ENCODE data around the gene INPP5D.
A peak's percentile ranks its signal among the peaks of the same experiment; 100 is the strongest.
"Not testable (repeated sequence)": the region's sequence is repeated elsewhere in the genome, so short reads cannot be mapped to it uniquely, and the experiment has no call there.

Gene INPP5D

DNA sequence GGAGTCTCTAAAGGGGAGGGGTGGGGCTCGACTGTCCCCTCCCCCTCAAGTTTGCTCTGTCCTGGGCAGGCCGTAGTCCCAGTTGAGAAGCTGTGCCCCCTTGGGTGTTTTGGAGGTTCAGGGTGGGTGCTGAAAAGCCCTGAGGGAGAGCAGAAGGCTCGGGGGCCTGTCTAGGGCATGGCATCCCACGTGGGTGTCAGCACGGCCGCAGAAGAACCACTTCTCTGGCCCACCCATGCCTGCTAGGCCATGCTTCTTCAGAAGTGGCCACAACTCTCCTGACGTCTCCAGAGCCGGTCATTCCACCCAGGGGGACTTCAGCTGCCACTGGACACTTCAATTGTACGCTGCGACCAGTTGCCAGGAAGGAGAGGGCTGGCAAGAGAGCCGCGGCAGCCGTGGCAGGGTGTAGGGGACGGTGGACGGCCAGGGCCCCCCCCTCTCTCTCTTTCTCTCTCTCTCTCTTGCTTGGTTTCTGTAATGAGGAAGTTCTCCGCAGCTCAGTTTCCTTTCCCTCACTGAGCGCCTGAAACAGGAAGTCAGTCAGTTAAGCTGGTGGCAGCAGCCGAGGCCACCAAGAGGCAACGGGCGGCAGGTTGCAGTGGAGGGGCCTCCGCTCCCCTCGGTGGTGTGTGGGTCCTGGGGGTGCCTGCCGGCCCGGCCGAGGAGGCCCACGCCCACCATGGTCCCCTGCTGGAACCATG is at the start of gene INPP5D:
Gene INPP5D, plus strand, starts transcription at position 546 of the 704 bp plus-strand sequence. Its CDS starts 137 bp downstream, at position 683.
- peak in 1 of 2 donors; percentile 47 for DNase-seq (ENCODE audit: low read depth in 2 of 2)

DNA sequence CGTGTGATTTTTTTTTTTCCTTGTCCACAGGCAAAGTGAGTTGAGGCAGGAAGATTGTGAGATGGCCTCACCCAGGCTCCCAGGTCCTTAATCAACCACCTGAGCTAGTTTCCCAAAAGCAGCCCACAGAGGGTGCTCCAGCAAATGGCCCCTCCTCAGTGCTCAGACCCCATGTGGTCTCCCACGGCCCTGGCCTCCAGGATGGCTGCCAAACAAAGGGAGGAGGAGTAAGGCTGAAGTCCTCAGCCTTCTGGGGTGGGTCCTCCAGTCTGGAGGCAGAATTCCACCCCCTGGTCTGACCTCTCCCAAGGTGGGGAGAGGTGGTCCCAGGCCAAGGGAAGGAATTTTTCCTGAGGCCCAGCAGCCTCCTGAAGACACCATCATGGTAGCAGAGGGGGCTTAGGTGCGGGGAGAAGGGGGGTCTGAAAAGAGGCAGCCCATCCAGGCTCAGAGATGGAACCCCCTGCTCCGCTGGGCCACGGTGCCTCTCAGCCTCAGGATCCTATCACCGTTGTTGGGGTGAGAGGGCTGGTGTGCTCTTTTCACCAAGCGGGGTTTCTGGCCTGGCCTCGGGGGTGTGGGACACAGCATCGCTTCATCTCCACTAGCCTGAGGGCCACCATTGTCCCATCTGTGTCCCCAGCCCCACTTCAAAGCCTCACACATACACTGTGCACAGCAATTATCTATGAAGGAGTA is 49.4 kb upstream of the INPP5D start:
- DNase-seq (ENCODE audit: low read depth in 2 of 2): no peak

DNA sequence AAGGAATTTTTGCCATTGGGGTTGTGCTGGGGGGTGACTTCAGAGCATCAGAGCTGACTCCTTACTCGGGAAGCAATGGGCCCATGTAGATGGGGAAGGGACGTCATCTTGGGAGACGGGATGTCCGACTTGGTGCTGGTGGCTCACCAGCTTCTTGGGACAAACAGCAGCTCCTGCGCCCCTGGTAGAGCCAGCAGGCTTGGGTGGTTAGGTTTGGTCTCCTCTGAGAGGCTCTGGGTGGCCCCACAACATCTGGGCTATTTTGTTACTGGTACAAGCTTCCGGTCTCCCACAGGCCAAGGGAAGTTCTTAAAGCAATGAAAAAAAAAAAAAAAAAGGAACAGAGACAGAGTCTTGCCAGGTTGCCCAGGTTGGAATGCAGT is 48.9 kb upstream of the INPP5D start:
- DNase-seq (ENCODE audit: low read depth in 2 of 2): no peak

DNA sequence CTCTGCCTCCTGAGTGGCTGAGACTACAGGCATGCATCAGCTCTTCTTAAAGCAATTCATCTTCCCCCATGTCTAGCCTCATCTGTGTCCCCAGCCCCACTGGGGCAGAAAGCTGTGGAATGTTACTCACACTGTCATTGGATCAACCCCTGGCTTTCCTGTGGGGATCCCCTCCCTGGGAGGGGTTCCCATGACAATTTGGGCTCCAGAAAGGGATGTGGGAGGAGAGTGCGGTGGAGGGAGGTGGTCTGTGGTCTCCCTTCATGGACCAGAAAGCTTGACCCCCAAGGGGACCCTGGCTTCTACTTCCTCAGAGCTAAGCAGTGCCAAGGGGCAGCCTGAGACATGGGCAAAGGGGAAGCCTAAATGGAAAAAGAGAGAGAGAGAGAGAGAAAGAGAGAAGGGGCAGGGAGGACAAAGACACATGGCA is 48.4 kb upstream of the INPP5D start:
- no peak for DNase-seq (ENCODE audit: low read depth in 2 of 2)

DNA sequence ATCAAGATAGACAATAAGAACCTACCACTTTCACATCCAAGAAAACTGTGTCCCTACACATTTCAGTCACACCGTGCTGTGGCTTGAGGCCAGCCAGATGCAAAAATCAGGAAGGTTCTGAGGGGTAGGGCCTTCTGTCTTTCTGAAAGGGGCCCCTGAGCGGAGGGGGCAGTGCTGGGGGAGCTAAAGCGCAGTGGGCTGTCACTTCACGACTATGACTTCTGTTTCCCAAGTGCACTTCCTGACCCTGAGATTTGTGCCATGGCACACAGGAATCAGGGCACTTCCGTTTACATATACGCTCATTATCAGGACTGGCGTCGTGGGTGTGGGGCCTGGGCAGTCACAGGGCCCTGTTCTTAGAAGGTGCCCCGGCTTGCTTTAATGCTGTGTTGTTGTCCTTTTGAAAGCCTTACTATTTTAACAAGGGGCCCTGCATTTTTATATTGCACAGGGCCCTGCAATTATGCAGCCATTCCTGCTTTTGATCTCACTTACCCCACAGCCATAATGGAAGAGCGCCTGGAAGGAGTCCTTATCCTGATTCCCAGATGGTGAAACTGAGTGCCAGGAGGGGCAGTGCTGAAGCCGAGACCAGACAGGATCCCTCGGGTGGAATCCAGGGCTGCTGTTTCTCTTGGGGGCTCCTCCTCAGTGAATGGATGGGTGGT is 47.7 kb upstream of the INPP5D start:
- DNase-seq (ENCODE audit: low read depth in 2 of 2): no peak

DNA sequence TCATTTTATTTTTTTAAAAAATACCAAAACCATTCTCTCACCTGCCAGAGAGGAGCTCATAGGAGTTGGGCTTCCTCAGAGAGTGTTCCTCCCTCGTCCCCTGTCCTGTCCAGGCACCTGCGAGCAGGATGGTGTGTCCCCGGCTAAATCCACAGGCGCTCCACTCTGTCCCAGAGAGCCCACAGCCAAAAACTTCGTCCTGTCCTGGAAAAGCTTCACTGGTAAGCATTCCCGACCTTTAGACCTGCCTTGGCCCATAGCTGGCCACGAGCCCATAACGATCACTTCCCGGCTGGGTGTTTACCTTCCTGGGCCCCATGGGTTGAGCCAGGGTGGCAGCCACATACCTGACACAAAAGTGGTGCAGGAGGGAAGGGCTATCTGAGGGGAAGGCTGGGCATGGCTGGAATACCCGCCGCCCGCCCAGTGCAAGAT is 47.1 kb upstream of the INPP5D start, which contains the start of gene NGEF:
Gene NGEF, minus strand, starts transcription at position 230 of the 435 bp plus-strand sequence. CDS start 38,366 bp downstream, outside the sequence.
- DNase-seq (ENCODE audit: low read depth in 2 of 2): no peak

DNA sequence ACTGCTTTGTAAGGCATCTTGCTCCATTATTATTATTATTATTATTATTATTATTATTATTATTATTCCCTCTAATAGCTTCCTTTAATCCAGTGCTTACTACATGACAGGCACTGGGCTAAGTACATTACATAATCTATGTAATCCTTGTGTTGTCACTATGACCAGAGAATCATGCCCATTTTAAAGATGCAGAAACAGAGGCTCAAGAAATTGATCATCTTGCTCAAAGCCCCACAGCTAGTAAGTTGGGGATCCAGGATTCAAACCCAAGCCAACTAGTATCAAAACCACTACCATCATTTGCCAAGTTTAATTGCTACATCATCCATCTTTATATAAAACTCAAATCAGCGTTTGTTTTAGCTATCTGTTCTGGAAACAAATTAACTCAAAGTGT is 46.5 kb upstream of the INPP5D start:
- DNase-seq (ENCODE audit: low read depth in 2 of 2): no peak

DNA sequence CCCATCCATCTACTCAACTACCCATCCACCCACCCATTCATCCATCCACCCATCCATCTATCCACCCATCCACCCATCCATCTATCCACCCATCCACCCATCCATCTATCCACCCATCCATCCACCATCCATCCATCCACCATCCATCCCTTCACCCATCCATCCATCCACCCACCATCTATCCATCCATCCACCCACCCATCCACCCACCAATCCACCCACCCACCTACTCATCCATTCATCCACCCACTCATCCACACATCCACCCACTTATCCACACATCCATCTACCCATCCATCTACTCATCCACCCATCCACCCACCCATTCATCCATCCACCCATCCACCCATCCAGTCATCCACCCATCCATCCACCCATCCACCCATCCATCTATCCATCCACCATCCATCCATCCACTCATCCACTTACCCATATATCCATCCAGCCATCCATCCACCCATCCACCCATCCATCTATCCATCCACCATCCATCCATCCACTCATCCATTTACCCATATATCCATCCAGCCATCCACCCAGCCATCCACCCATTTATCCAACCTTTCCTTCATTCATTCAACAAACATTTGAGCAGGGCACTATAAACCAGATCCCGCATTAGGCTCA is 45.0 kb upstream of the INPP5D start:
- DNase-seq (ENCODE audit: low read depth in 2 of 2): no peak

DNA sequence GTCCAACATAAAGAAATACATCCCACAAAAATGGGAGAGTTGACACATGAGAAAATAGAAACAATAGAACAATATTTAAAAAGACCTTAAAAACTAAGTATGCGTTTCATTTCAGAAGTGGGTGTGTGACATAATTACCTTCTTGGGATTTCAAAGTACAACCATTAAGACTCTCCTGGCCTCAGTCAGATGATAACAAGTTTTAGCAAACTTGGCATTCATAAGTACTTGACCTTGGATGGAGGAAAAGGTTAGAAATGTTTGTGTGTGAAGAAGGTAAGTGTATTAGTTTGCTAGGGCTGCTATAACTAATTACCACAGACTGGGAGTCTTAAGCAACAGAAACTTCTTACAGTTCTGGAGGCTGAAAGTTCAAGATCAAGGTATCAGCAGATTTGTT is 42.2 kb upstream of the INPP5D start:
- no peak for DNase-seq (ENCODE audit: low read depth in 2 of 2)

DNA sequence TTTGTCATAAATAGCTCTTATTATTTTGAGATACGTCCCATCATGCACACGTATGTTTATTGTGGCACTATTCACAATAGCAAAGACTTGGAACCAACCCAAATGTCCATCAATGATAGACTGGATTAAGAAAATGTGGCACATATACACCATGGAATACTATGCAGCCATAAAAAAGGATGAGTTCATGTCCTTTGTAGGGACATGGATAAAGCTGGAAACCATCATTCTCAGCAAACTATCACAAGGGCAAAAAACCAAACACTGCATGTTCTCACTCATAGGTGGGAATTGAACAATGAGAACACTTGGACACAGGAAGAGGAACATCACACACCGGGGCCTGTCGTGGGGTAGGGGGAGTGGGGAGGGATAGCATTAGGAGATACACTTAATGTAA is 40.5 kb upstream of the INPP5D start:
- DNase-seq (ENCODE audit: low read depth in 2 of 2): not testable (repeated sequence)

DNA sequence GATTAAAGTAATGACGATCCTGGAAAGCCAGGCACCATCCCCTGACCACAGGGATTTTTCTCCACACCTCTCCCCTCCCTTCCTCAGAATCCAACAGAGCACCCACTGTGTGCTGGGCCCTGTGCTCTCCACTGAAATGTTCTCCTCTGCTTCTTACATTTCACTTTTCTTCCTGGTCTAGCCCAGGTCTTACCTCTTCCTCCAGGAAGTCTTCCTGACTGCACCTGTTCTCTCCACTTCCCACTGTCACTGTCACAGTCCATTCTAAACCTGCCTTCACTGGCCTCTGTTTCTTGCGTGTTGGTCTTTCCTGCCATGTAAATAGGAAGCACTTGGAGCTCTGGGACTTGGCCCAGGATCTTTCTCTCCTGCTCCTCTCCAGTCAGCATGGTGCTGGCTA is 39.7 kb upstream of the INPP5D start:
- DNase-seq (ENCODE audit: low read depth in 2 of 2): no peak

DNA sequence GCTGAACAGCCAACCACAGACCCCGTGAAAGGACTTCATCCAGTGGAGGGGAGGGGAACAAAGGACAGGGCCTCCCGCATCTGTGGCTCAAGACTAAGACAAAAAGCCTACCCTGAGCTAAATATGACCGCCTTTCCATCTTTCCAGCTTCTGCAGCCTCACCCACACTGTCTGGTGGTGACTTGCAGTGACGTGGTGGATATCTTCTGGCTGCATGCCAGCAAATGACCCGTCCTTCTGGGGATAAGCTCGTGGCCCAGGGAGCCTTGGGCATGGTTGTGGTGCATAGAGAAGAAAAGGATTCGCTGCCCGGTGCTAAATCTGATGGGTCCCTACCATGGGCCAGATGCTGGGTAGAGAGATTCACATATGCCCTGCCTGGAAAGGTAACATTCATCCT is 38.4 kb upstream of the INPP5D start:
- no peak for DNase-seq (ENCODE audit: low read depth in 2 of 2)

DNA sequence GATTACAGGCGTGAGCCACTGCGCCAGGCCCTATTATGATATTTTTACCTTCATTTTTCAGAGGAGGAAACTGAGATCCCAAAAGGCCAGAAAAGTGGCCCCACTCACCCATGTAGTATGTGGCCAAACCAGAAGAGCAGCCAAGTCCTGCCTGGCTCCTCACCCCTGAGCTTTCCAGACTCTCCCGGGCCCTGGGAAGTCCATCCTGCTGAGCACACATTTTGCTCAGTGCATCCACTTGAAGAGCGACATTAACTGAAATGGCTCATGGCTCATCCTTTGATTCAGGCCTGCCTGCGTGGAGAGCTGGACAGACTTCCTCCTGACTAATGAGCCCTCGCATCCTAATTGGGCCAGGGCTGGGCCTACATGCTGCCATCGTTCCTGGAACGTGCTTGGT is 37.6 kb upstream of the INPP5D start:
- no peak for DNase-seq (ENCODE audit: low read depth in 2 of 2)

DNA sequence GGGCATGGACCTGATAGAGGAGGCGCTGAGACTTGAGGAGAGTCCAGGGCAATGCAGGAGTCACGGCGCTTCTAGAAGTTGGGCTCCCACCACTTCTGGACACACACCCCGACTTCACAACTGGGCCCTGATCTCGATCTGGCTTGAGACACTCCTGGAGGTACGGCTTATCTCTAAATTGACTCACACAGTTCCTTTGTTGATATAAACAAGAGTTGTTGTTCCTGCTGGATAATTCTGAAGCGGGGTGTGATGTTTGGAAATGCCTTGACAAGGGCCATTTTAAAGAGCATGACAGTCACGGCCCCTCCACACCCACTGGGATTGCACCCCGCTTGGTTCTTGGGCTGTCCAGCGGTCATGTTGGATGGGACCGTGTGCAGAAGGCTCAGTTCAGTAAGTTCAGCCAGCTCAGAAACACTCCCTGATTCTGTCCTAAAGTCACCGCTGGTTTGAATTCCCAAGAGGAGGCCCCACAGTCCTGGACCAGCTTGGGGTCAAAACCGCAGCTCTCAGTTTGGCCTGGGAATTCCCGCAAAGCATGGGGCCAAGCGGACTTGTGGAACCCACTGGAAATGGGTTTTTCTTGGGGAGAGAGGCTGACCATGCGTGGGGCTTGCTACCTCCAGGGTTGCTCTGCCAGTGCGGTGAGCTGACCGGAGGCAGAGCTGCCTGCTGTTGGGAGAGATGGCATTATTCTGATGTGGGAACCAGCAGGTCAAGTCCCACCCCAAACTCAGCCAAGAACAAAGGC is 37.0 kb upstream of the INPP5D start:
- DNase-seq (ENCODE audit: low read depth in 2 of 2): no peak

DNA sequence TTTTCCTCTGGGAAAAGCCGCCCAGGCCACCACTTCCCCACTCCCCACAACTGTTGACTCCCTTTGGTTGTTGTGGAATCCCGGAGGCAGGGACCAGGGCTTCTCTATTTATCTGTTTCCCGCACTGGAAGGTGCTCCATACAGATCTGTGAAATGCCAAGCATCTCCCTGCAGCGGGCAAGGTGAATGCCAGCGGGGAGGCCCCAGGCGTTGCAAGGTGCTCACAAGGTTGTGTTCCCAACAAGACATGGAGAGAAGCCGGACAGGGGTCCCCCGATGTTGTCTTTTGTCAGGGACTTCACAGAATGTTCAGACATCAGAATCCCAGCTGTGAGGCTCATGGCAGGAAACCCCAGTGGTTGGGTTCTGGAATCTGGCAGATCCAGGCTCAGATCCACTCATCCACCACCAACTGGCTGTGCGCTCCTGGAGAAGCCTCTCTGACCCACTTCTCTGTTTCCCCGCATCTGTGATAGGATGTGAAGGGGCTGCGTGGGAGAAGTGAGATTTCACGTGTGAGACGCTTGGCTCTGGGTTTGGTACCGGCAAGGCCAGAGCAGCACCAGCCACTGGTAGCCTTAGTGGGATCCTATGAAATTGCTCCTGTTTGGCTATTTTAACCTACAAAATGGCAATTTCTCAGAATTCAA is 36.3 kb upstream of the INPP5D start:
- DNase-seq (ENCODE audit: low read depth in 2 of 2): no peak

DNA sequence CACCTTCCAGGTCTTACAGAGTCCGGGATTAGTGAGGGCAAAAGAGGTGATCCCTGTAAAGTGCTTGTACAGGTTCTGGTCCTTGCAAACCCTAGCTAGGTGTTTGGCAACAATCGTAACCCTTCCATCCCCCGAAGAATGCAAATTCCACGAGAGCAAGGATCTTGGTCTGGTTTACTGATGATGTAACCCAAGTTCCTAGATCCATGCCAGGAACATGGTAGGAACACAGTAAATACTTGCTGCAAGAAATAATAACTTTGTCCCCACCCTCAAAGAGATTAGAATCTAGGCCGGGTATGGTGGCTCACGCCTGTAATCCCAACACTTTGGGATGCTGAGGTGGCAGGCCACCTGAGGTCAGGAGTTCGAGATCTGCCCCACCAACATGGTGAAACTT is 34.4 kb upstream of the INPP5D start:
- DNase-seq (ENCODE audit: low read depth in 2 of 2): no peak

DNA sequence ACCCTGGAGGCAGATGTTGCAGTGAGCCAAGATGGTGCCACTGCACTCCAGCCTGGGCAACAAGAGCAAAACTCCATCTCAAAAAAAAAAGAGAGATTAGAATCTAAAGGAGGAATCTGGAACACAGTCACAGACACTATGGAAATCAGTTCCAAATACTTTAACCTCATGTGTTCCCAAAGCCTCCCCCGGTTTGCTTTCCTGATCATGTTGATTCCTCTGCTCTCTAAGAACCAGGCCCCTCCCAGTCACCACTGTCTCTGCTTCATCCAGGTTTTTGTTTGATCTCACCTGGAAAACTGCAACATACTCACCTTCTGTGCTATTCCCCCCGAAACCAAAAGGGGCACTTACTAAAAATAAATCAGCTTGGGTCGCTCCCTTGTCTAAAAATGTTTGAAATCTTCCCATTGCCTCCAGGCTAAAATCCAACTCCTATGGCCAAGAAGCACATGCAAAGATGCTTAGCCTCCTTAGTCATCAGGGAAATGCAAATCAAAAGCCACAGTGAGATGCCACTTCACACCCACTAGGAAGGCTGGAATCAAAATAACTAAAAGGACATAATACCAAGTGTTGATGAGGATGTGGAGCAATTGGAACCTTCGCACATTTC is 33.8 kb upstream of the INPP5D start:
- no peak for DNase-seq (ENCODE audit: low read depth in 2 of 2)

DNA sequence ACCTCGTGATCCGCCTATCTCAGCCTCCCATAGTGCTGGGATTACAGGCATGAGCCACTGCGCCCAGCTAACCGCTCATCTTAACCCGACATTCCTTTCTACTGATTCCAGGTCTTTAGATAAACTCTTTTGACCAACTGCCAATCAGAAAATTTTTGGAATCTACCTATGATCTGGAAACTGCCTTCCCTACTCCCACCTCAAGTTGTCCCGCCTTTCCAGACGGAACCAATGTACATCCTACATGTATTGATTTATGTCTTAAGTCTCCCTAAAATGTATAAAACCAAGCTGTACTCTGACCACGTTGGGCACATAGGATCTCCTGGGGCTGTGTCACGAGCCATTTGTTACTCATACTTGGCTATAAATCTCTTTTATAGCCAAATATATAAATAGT is 30.8 kb upstream of the INPP5D start:
- DNase-seq (ENCODE audit: low read depth in 2 of 2): no peak

DNA sequence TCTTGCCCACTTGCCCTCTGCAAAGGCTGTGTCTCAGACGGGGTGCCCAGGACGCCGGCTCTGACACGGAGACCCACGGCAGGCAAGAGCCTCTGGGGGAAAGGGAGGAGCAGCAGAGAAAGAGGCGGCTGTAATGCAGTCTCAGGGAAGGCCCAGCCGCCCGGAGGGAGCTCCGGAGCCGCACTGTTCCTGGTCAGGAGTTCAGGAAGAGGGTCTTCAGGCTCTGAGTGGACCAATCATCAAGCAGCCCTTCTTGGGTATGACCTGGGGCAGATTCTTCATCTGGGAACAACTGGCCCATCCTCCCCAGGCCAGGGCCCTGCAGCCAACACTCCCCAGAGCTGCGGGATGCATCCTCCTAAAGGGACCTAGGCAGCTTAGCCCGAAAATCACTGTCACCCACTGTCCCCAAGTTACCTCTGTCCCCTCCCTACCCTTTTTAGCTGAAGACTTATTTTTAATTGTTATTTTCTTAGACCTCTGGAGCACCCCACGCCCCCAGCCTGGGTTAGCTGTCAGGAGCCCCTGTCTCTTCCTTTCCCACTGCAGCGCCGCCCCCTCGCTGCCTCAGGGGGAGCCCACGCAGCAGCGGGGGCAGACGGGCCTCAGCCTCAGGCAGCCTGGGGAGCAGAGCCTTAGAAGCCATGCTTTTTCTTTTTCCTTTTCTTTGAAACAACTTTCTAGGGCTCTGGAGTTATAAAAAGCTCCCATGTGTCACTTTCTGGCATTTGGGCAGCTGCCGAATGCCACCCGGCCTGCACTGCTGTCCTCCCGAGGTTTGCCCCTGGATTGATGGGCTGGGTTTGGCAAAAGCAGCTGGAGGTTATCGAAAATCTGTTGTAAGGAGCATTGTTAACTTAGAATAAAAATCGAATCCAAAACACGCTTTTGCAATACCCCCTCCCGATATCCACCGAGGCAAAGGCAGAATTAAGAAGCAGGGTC is 28.3 kb upstream of the INPP5D start:
- no peak for DNase-seq (ENCODE audit: low read depth in 2 of 2)
